ENCODE data around the gene PAPPA.

The PAPPA gene, protein sequence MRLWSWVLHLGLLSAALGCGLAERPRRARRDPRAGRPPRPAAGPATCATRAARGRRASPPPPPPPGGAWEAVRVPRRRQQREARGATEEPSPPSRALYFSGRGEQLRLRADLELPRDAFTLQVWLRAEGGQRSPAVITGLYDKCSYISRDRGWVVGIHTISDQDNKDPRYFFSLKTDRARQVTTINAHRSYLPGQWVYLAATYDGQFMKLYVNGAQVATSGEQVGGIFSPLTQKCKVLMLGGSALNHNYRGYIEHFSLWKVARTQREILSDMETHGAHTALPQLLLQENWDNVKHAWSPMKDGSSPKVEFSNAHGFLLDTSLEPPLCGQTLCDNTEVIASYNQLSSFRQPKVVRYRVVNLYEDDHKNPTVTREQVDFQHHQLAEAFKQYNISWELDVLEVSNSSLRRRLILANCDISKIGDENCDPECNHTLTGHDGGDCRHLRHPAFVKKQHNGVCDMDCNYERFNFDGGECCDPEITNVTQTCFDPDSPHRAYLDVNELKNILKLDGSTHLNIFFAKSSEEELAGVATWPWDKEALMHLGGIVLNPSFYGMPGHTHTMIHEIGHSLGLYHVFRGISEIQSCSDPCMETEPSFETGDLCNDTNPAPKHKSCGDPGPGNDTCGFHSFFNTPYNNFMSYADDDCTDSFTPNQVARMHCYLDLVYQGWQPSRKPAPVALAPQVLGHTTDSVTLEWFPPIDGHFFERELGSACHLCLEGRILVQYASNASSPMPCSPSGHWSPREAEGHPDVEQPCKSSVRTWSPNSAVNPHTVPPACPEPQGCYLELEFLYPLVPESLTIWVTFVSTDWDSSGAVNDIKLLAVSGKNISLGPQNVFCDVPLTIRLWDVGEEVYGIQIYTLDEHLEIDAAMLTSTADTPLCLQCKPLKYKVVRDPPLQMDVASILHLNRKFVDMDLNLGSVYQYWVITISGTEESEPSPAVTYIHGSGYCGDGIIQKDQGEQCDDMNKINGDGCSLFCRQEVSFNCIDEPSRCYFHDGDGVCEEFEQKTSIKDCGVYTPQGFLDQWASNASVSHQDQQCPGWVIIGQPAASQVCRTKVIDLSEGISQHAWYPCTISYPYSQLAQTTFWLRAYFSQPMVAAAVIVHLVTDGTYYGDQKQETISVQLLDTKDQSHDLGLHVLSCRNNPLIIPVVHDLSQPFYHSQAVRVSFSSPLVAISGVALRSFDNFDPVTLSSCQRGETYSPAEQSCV (N-terminal part only)

DNA sequence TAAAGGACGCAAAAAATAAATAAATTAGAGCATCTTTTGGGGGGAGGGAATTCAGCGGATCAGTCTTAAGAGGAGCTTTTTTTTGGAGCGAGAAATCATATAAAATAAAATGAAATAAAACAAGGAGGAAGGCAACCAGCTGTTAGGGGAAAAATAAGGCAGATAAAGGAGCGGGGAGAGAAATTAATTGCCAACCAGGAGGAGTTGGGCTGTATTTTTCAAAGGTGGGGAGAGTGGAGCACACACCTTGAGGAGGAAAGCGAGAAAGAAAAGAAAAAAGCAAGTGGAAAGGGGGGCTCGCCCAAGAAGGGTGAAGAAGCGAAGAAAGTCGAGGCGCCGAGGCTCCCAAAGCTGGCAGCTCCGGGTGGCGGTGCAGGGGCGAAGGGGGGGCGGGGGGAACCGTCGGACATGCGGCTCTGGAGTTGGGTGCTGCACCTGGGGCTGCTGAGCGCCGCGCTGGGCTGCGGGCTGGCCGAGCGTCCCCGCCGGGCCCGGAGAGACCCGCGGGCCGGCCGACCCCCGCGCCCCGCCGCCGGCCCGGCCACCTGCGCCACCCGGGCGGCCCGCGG lies at the start of gene PAPPA:
TSS of gene PAPPA (plus strand) at position 27 of the 569 bp plus-strand sequence. CDS start at position 409, 382 bp downstream.
- DNase-seq (ENCODE audit: low read depth) = no peak

DNA sequence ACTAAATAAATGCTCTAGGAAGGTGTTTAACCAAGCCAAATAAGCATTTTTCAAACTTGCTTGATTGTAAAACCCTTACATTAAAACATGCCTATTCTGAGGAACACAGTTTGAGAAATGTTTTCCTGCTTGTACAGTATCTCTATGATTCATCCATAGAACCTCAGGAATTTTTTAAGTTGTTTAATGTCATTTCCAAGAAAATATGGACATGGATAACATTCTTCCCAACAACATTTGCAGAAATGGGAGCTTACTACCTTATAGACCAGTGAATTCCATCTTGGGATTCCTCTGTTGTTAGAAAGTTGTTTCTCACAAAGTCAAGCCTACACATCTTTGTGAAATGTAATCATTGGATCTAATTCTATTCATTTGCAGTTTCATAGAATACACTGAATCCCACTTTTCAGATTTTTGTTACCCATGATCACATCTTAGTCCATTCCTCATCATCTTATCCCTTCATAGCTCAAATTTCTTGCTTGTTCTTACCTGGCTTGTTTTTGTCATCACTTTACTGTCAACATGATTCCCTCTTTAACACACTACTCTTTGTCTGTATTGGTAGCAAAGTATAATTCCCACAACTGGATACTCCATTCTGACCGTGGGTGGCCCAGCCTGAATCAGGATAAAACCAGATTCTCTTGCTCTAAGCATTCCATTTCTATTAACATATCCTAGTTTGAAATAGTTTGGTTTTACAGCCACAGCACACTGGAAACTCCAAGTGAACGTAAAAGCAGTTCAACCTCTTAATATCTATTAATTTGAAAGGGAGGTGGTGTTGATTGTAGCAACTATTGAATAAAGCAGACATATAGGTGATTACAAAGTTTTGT lies 49.4 kb upstream of the PAPPA start:
- no peak for DNase-seq (ENCODE audit: low read depth)

DNA sequence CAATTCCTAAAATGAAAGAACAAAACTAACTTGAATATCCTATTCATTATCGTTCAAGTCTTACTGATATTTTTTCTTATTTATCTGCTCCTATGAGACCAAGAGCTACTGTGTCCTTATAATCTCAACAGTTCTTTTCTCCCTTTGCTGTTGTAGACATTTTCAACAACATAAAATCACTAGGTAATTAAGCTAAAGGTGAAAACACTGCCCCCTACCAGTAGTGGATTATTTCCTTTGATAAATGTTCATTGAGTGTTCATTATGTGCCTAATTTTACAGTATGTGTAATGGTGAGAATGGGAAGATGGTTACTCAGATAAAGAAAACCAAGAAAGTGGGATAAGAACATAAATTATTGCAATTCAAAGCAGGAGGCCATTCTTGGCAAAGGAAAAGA lies 41.4 kb upstream of the PAPPA start:
- no peak for DNase-seq (ENCODE audit: low read depth)

DNA sequence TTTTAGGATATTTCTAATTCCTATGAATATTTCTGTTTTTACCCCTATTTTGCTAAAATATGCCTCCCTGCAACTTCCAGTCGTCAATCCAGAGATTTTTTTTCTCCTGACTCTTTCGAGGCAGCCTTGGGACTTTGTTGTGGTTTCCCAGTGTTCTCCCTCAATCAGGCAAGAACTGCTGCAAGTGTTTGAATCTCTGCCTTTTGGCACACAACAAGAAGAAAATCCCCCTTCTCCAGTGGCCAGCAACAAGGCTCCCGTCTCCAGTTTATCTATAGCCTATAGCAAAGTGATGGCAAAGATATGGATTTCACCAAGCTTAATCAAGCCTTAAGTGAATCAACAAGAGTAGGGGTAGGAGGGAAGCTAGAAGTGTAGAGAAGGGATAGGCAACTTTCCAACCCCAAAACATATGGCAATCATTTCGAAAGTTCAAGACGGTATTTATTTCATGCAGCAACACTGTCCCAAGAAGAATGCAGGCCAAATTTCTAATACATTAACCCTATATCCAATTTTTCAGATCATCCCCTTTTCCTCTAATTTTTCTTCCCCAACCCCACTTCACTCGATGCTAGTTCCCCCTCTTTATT lies 37.7 kb upstream of the PAPPA start:
- no peak for DNase-seq (ENCODE audit: low read depth)

DNA sequence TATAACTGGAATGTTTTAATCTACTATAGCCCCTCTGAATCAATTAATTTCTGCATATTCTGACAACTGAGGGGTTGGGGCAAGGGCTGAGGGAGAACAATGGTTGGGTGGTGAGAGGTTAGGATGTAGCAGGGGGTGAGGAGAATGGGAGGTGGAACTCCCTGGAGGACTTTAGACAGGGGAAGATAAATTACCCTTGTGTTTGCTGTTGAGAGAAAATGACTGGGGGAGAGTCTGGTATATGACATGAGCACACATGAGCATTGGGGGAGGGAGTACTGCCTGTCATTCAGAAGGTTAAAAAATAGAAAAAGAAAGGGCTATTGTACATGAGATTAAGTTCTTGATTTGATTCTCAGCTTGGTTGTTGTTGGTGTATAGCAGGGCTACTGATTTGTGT lies 37.2 kb upstream of the PAPPA start:
- DNase-seq (ENCODE audit: low read depth) = no peak

DNA sequence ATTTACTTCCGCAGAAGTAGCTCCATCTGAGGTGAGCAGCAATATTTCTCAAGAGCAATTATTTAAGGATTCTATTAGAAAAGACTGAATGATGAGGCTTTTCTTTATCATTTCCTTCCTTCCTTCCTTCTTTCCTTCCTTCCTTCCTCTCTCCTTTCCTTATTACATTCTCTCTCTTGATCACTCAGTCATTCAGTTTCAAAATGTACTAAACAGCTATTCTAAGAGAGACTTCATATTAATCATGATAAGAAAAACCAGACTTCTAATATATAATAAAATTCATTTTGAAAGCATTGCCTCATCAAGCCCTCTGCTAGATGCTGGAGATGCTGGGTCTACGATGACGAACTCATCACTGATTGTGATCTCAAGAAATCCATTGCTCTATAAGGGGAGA lies 30.4 kb upstream of the PAPPA start:
- no peak for DNase-seq (ENCODE audit: low read depth)

DNA sequence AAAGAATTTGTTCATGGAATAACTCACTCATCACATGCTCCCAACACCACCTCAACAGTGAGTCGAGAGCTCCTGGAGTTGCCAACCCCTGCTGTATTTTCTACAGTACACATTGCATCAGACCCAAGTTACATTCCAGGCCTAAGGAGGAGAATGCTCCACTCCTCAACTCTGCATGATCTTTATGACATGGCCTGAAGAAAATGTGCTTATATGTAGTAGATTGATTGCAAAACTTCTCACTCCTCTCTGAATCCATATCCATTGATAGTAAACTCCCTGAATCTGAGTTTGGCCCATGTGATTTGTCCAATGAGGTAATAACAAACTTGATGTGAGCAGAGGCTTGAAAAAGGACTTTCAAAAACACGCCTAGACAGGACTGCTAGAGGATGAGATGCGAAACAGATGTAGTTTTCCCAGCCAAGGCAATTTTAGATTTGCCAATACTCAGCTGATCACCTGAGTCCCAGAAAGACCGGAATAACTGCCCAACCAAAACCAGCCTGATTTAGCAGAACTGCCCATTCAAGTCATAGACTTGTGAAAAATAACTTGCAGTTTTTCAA lies 29.0 kb upstream of the PAPPA start:
- no peak for DNase-seq (ENCODE audit: low read depth)

DNA sequence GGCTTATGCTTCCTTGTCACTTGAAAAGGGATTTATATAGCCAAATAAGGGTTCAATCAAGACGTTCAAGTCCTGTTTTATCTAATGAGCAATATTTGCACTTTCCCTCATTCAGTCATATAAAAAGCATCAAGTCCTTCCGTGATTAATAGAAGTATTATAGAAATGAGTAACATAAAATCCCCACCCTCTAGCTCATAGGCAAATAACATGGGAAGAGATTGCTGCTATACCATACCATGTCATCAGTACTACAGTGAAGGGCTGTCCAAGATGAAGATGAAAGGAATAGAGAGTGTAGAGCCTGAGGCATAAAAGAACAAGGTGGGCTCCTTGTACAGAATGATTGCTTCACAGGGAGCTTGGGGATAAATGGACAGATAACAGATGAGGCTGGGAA lies 20.4 kb upstream of the PAPPA start:
- DNase-seq (ENCODE audit: low read depth) = no peak

DNA sequence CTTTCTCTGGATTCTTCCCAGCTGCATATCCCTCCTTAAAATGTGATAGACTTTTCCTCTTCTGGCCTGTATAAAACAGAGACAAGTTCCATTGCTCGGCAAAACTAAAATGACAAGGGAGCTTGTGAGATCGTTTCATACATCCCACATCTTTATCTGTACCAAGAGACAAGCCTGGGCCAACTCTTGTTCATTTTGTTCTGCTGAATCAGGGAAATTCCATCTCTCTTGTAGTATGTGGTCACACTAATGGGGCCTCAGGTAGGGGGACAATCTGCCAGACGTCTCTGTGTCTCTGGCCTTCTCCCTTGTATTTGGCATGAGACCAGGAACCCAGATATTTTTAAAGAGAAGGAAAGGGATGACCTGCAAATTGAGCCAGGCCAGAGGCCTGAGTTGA lies 18.6 kb upstream of the PAPPA start:
- DNase-seq (ENCODE audit: low read depth) = no peak

DNA sequence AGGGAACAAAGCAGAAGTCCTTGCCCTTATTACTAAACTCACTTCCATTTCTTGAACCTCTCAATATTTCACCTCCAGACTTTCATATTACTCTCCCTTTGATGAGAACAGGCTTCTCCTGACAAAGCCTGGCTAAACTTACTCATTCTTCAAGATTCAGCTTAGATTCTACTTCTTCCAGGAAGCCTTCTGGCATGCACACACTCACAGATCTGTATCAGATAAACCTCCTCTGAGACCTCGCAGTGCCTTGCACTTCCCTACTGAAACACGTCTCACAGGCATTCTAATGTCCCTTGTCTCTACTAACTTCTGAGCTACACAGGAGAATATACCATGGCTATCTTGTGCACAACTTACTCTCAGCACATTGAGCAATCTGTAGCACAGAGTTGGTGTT lies 16.6 kb upstream of the PAPPA start:
- DNase-seq (ENCODE audit: low read depth) = no peak

DNA sequence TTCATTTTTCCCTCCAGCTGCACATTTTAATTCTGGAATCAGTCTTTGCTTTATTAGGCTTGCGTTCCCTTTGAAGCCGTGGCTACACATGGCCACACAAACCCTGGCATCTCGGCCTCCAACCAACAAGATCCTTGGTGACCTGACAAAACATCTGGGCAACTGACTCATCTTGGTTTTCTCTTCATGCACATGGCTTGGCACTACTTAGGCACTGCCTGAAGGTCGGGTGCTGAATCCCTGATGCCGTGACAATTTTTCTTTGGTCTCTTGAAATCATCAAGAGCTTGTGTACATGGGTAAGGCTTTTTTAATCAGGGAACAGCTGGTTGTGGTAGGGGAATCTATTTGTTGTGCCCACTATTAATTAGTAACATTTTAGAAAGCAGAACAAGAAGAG lies 16.0 kb upstream of the PAPPA start:
- no peak for DNase-seq (ENCODE audit: low read depth)

DNA sequence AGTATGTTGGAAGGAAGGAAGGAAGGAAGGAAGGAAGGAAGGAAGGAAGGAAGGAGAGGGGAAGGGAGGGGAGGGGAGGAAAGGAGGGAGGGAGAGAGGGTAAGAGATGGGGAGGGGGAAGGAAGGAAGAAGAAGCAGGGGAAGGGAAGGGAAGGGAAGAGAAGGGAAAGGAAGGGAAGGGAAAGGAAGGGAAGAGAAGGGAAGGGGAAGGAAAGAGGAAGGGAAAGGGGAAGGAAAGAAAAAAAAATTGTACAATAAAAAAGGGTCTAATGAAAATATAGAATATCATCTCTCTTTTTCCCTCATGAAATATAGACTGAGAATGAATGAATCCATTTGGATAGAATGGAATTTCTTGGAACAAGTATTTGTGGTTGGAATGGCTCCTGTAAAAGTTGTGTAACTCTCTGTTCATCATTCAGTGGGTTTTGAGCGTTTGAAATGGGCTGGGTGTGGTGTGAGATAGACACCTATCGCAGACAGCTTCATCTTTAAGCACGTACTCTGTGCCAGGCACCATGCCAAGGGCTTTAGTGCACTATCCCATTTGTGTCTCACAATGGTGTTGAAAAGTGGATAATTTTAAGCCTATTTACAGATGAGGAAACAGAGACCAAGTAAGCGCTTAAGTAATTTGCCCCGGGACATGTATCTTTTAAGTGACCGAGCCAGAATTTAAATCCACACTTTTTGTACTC lies 11.6 kb upstream of the PAPPA start:
- no peak for DNase-seq (ENCODE audit: low read depth)

DNA sequence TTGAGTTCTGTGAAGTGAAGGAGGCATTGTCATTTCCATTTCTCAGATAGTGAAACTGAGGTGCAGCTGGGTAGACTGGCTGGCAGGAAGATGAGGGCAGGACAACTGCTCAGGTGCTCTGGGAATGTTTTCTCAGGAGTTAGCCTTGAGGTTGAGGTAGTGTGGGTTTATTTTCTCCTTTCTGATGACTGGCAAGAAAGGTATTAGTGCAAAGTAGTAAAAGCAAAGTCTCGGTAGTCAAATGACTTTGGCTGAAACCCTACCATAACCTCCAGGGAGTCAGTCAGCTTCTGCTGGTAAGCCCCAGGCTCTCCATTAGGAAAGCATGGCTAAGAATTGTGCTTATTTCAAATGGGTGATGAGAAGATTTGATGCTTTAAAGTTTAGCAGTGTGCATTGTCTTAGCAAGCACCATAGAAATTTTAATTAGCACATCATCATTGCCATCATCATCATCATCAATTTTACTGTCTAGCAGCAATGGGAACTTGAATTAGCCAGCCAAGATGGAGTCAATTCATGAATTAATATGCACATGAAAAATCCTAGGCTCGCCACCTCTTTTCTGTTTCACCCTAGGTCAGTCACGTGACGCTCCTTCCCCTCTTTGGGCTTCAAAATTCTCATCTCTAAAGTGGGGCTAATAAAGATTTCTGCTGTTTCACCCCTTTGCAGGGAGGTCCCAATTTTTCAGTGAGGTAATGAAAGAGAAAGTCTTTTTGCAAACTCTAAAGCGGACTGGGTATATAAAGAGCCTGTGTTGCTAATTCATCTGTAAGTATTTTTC lies 10.7 kb upstream of the PAPPA start:
- no peak for DNase-seq (ENCODE audit: low read depth)

DNA sequence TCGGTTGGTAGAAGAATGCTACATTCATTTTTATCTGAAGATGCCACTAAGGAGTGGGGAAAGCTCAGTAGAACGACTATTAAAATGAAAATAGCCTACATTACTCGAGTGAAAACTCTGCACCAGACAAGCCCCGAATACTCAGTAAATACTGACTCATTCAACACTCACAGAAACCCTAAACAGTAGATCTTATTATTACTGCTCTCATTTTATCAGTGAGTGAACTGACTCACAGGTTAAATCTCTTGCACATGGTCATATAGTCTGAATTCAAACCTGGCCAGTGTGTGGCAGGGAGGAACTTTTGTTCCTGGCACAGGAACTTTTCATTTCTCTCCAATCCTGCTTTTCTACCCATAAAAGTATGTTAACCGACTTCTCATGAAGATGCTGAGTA lies 9.6 kb upstream of the PAPPA start:
- no peak for DNase-seq (ENCODE audit: low read depth)

DNA sequence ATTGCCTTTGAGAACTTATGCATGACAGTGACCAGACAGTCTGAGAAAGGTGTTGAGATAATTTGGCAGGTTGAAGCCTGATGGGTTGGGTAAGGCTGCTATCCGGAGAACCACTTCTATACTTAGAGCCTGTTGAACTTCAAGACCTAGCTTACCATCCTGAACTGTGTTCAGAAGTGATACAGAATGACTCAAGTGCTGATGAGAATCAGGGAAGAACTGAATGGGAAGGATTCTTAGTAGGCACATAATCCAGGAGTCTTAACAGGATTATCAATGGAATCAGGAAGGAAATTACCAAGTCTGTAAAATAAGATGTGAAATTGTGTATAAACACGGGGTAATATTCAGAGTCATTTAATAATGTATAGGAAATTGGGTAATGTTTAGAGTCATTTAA lies 9.0 kb upstream of the PAPPA start:
- DNase-seq (ENCODE audit: low read depth) = no peak

DNA sequence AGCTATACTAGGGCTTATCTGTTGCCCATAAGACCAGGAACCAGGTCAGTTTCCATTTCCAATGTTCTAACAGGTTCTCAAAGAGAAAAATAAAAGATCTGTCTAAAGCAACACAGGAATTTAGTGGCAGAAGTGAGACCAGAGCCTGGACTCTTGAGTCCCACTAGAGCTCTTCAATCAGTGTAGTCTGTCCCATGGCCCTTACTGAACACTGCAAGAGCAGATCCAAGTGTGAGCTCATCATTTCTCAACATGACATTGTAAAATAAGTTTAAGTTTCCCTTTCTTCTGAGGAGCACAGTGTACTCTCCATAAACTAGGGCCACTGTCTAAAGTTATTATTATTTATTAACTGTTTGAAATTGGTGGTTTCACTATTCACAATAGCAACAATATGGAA lies 8.6 kb upstream of the PAPPA start:
- DNase-seq (ENCODE audit: low read depth) = no peak

DNA sequence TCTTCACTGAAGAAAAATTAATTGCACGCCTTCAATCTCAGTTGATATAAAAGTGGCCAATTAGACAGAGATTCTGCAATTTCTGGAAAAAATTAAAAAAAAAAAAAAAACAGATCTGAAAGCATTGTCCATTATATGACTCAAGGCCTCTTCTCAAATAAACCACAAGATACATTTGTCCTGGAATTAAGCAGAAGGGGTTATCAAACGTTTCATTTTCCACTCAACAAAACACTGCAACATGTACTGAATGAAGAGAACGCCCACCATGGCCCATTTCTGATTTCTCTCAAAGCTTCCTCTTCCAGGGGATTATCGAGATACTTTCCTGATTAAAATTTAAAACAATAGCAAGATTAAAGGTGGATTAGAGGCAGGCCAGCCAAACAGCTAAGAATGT lies 5.8 kb upstream of the PAPPA start:
- no peak for DNase-seq (ENCODE audit: low read depth)

DNA sequence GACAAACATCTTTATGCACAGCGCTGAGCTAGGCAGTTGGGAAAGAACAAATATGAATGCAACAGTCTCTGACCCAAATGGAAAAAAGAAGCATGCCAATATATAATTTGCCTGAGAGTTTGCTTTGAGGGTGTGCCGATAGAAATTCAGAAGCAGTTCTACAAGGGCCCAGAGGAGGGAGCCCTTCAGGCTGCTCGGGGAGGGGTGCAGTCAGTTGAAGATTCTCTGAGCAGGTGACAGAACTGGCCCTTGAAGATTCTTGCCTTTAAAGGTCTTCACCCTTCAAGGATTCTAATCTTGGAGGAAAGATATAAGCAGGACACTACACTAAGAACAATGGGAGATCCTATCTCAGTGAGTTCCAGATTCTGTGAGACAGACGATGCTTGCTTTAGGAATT lies 3.7 kb upstream of the PAPPA start:
- no peak for DNase-seq (ENCODE audit: low read depth)

DNA sequence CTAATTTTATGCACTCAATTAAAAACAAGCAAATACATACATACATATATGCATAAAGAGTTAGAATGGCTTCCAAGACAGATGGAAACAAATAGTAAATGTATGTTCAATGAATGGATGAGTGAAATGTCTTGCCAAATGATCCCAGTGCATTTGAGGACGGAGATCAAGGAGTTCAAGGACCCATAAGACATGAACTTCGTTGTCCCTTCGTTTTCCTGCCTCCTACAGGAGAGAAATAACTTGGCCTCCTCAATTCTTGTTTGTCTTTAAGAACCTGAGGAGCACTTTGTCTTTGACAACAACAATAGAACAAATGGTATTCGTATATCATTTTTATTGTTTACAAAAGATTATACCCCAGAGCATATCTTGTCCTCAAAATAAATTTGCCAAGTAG lies 2.4 kb upstream of the PAPPA start:
- no peak for DNase-seq (ENCODE audit: low read depth)

Data from activated T-cell treated with anti-CD3 and anti-CD28 coated beads for 1 hour (primary cell).